Ureter (tissue), 1 donor: ENCODE results near the gene CDSN. TPM values are rescaled to one million over a fixed set of nuclear protein-coding genes. Genes with fewer than 3 reads are reported as not detected.
"Not testable (repeated sequence)": the region's sequence is repeated elsewhere in the genome, so short reads cannot be mapped to it uniquely, and the experiment has no call there.

Experiments
- DNase-seq: peaks from one replicate; pipeline ENCODE4 v3.0.0-alpha.2; 2020; ENCODE audit warnings: low spot score
- total RNA-seq: library from RNA; stranded (reverse); gene quantifications from one replicate; pipeline ENCODE4 v1.2.4, GENCODE V29; 2023
- donor health status: DM: yes; HTN: yes; CAD: no.

The CDSN gene
- total RNA-seq, result not detected

- DNase-seq, result no peak
These were observed at the start of gene CDSN for GRCh38 chr6:31120151-31120915. TSS of gene CDSN (minus strand) at chr6:31120446. CDS start at chr6:31120419, 27 bp downstream.

- peak; percentile 57 for DNase-seq
These were observed 49.0 kb upstream of the CDSN start for GRCh38 chr6:31169123-31169857.

- no peak for DNase-seq
These were observed 48.4 kb upstream of the CDSN start for GRCh38 chr6:31168606-31169005.

- DNase-seq, result no peak
These were observed 45.7 kb upstream of the CDSN start for GRCh38 chr6:31165986-31166385.

- DNase-seq, result not testable (repeated sequence)
These were observed 45.0 kb upstream of the CDSN start for GRCh38 chr6:31165064-31165832.

- not testable (repeated sequence) for DNase-seq
These were observed 44.3 kb upstream of the CDSN start for GRCh38 chr6:31164475-31165063.

- DNase-seq, result no peak
These were observed 43.7 kb upstream of the CDSN start for GRCh38 chr6:31163922-31164321.

- DNase-seq, result no peak
These were observed 42.4 kb upstream of the CDSN start for GRCh38 chr6:31162463-31163165.

- no peak for DNase-seq
These were observed 41.2 kb upstream of the CDSN start for GRCh38 chr6:31161216-31162126.

GRCh38 chr6:31158863-31159855 is 38.9 kb upstream of the CDSN start:
- DNase-seq, result no peak

GRCh38 chr6:31158140-31158862 is 38.1 kb upstream of the CDSN start, which contains the start of gene TCF19:
TSS of gene TCF19 (plus strand) at chr6:31158589. CDS start at chr6:31159470, 881 bp downstream.
- DNase-seq, result peak; percentile 99

GRCh38 chr6:31157513-31158139 is 37.4 kb upstream of the CDSN start, which contains the start of gene CCHCR1:
TSS of gene CCHCR1 (minus strand) at chr6:31157802. CDS start at chr6:31157600, 202 bp downstream.
- no peak for DNase-seq

GRCh38 chr6:31156641-31157040 is 36.4 kb upstream of the CDSN start:
- DNase-seq, result no peak

GRCh38 chr6:31154436-31154835 is 34.2 kb upstream of the CDSN start:
- no peak for DNase-seq

GRCh38 chr6:31152781-31153180 is 32.5 kb upstream of the CDSN start:
- DNase-seq, result no peak

- DNase-seq, result no peak
These were observed 29.7 kb upstream of the CDSN start for GRCh38 chr6:31149827-31150447.

GRCh38 chr6:31145386-31145785 is 25.1 kb upstream of the CDSN start:
- no peak for DNase-seq
